MM.1S (cell line): ENCODE measurements around the gene LIAS.

Source experiments
- EZH2 ChIP-seq: fragments of 300-600 bp; sonication (generic); optimal IDR thresholded peaks from 2 replicates; pipeline ENCODE3; 2017; ENCODE audit warnings: low read depth, mild to moderate bottlenecking, antibody characterized with exemption, low read length, mixed read lengths
- TF ChIP-seq, protein P1 (sequence below): fragments of 300-600 bp; sonication (generic); IDR thresholded peaks from 2 replicates; pipeline ENCODE4 v1.5.1; 2016; ENCODE audit warnings: antibody characterized with exemption, low read length, mixed read lengths

DNA sequence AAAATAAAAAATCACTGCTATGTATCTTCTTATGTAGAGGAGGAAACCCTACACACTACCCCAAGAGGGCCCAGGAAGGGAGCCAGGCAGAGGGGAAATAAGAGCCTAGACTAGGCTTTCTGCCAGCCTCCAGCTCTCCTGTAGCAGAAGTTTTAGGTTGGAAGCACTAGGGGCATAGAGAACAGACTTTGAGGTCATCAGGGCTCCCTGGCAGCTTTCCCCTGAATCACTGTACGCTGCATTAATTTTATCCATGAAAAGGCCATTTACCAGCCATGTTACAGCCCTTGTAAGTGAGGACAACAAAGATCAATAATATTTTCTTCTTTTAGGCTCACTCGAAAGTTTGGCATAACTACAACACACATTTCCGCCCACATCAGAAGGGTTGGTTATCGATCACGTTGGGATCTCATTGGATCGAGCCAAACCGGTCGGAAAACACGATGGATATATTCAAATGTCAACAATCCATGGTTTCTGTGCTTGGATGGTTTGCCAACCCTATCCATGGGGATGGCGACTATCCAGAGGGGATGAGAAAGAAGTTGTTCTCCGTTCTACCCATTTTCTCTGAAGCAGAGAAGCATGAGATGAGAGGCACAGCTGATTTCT is 24.9 kb upstream of the LIAS start:
- TF ChIP-seq EZH2 = no peak
- TF ChIP-seq, protein P1, sequence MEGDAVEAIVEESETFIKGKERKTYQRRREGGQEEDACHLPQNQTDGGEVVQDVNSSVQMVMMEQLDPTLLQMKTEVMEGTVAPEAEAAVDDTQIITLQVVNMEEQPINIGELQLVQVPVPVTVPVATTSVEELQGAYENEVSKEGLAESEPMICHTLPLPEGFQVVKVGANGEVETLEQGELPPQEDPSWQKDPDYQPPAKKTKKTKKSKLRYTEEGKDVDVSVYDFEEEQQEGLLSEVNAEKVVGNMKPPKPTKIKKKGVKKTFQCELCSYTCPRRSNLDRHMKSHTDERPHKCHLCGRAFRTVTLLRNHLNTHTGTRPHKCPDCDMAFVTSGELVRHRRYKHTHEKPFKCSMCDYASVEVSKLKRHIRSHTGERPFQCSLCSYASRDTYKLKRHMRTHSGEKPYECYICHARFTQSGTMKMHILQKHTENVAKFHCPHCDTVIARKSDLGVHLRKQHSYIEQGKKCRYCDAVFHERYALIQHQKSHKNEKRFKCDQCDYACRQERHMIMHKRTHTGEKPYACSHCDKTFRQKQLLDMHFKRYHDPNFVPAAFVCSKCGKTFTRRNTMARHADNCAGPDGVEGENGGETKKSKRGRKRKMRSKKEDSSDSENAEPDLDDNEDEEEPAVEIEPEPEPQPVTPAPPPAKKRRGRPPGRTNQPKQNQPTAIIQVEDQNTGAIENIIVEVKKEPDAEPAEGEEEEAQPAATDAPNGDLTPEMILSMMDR = no peak
